Panc1 (cell line): ENCODE data around the gene ELF5. TPM values are rescaled to one million over a fixed set of nuclear protein-coding genes. Genes with fewer than 3 reads are reported as not detected.

Source experiments
- ATAC-seq: fragments of 200-7000 bp; cut with Tn5 transposase; 2 replicates; pipeline ENCODE4 v1.9.1; 2020; ENCODE audit warnings: mild to moderate bottlenecking, moderate library complexity
- BruUV-seq: library from RNA; stranded (reverse); fragments of 400-500 nt; replicated peaks from 2 replicates; lab custom pipeline; 2021; lab: Mats Ljungman, UMichigan
- CTCF ChIA-PET: fragments of 300-600 bp; sonication (Branson Sonifier 250); formaldehyde crosslinking; loops from one replicate; lab custom pipeline; 2022; ENCODE audit warnings: antibody characterized with exemption; lab: Charles Lee
- POLR2A ChIA-PET: fragments of 300-600 bp; sonication (Branson Sonifier 250); formaldehyde crosslinking; loops from one replicate; lab custom pipeline; 2022; ENCODE audit warnings: antibody characterized with exemption; lab: Charles Lee
- DNase-seq: peaks from one replicate; pipeline ENCODE4 v3.0.0-alpha.2; 2010; ENCODE audit warnings: low read depth, low spot score
- H3K27ac ChIP-seq: 2 replicates; pipeline ENCODE4 v1.5.1; 2011; ENCODE audit warnings: mild to moderate bottlenecking, low read length, inconsistent platforms
- H3K27me3 ChIP-seq: fragments of 200-500 bp; sonication (Bioruptor generic); 2 replicates; pipeline ENCODE4 v1.6.0; 2014; ENCODE audit warnings: low read length, inconsistent platforms; ENCODE audit not compliant: control insufficient read depth, insufficient read depth
- H3K36me3 ChIP-seq: fragments of 200-500 bp; sonication (Bioruptor generic); 2 replicates; pipeline ENCODE4 v1.5.1; 2014; ENCODE audit warnings: inconsistent platforms, mild to moderate bottlenecking, low read length, moderate library complexity; ENCODE audit not compliant: control insufficient read depth, insufficient read depth
- H3K4me1 ChIP-seq: 2 replicates; pipeline ENCODE4 v1.5.1; 2011; ENCODE audit warnings: inconsistent platforms, mild to moderate bottlenecking, low read length, moderate library complexity; ENCODE audit not compliant: control insufficient read depth, insufficient read depth
- H3K4me3 ChIP-seq, 2 experiments: 2 replicates each; pipeline ENCODE4 v1.5.1; 2011 to 2012; ENCODE audit warnings: low read depth in 2 of 2, low read length in 2 of 2, mild to moderate bottlenecking in 2 of 2, inconsistent platforms in 1 of 2, moderate library complexity in 1 of 2
- H3K9me3 ChIP-seq: fragments of 200-500 bp; sonication (Bioruptor generic); 2 replicates; pipeline ENCODE4 v1.5.1; 2014; ENCODE audit warnings: low read depth, mild to moderate bottlenecking, inconsistent platforms, low read length, moderate library complexity; ENCODE audit not compliant: control insufficient read depth, insufficient read depth
- CTCF ChIP-seq: fragments of 450-650 bp; IDR thresholded peaks from 2 replicates; pipeline ENCODE4 v1.5.1; 2017; ENCODE audit warnings: mild to moderate bottlenecking
- POLR2AphosphoS5 ChIP-seq: IDR thresholded peaks from 2 replicates; pipeline ENCODE4 v1.6.1; 2012; ENCODE audit warnings: mild to moderate bottlenecking, low read depth, low read length, moderate library complexity
- REST ChIP-seq, 2 experiments: IDR thresholded peaks; 2 replicates each; pipeline ENCODE4 v1.6.1; 2011 to 2012; ENCODE audit warnings: low read depth in 2 of 2, control low read depth in 1 of 2, low read length in 1 of 2, mild to moderate bottlenecking in 1 of 2, moderate library complexity in 1 of 2; ENCODE audit not compliant: insufficient read depth in 1 of 2
- SIN3A ChIP-seq: IDR thresholded peaks from 2 replicates; pipeline ENCODE4 v1.6.1; 2012; ENCODE audit warnings: low read depth, mild to moderate bottlenecking, low read length, moderate library complexity, borderline replicate concordance; ENCODE audit not compliant: insufficient read depth
- TCF7L2 ChIP-seq: IDR thresholded peaks from 2 replicates; pipeline ENCODE4 v1.6.1; 2011; ENCODE audit warnings: mild to moderate bottlenecking, low read depth, low read length, inconsistent platforms
- in situ Hi-C: cut with HindIII; loops from 2 replicates; pipeline ENCODE4 v1.10.0; 2016; ENCODE audit warnings: low sequenced_read_pairs, low pct_unique_long_range_greater_than_20kb
- intact Hi-C: fragments of 100-400 bp; cut with micrococcal nuclease; formaldehyde crosslinking; loops from one replicate; pipeline ENCODE4 v1.10.0; 2022; ENCODE audit not compliant: unreplicated experiment
- total RNA-seq: library from RNA; stranded (reverse); gene quantifications from one replicate; pipeline ENCODE4 v1.2.1, GENCODE V29; 2021; ENCODE audit not compliant: unreplicated experiment

Gene ELF5
- total RNA-seq, 1 experiment from 2014 or later = not detected

- no peaks in the 10 kb centered on the region for H3K4me1 ChIP-seq
- peaks cover 43% of the 10 kb centered on the region for H3K36me3 ChIP-seq
- CTCF ChIA-PET = no interaction called here
- ATAC-seq = no peak
- in situ Hi-C loops = no loop called here
- POLR2A ChIA-PET = interaction anchor here (0.5 to 0.6 kb wide), 2 partner anchors 58 to 86 kb away, joined by 4 to 5 read pairs; no protein-coding TSS in a partner anchor
- no peak overlapping the region for H3K4me3 ChIP-seq
- intact Hi-C loops = no loop called here
- TF ChIP-seq POLR2AphosphoS5 (no peak), SIN3A (no peak), REST (IDR thresholded peaks at IDR 0.05; ENCODE audit: insufficient read depth in 1 of 2, low read depth in 2 of 2, low read length in 1 of 2) (no peak), CTCF (no peak), TCF7L2 (no peak)
- H3K9me3 ChIP-seq = peaks cover 22% of the 10 kb centered on the region
- DNase-seq = no peak
- H3K27me3 ChIP-seq = no peaks in the 10 kb centered on the region
- BruUV-seq = no TSS peak
- no peak overlapping the region for H3K27ac ChIP-seq
Measured at GRCh38 chr11:34466802-34467488, 46.6 kb downstream of the ELF5 start.

GRCh38 chr11:34464591-34465051 lies 49.0 kb downstream of the ELF5 start:
- no peak for TF ChIP-seq REST (IDR thresholded peaks at IDR 0.05; ENCODE audit: insufficient read depth in 1 of 2, low read depth in 2 of 2, low read length in 1 of 2)
- intact Hi-C loops (no loop called here), in situ Hi-C loops (no loop called here)
- no TSS peak for BruUV-seq
- Histone ChIP-seq H3K9me3 (peaks cover 22% of the 10 kb centered on the region), H3K4me1 (no peaks in the 10 kb centered on the region), H3K36me3 (peaks cover 36% of the 10 kb centered on the region), H3K4me3 (no peak overlapping the region), H3K27ac (no peak overlapping the region), H3K27me3 (no peaks in the 10 kb centered on the region)
- ATAC-seq (no peak), DNase-seq (no peak)
- POLR2A ChIA-PET = no interaction called here
- CTCF ChIA-PET = no interaction called here
